Measurements from ENCODE around the gene RIMS4.

GRCh38 chr20:44756011-44756688 is 54.2 kb downstream of the RIMS4 start:
- TF ChIP-seq, protein P1, sequence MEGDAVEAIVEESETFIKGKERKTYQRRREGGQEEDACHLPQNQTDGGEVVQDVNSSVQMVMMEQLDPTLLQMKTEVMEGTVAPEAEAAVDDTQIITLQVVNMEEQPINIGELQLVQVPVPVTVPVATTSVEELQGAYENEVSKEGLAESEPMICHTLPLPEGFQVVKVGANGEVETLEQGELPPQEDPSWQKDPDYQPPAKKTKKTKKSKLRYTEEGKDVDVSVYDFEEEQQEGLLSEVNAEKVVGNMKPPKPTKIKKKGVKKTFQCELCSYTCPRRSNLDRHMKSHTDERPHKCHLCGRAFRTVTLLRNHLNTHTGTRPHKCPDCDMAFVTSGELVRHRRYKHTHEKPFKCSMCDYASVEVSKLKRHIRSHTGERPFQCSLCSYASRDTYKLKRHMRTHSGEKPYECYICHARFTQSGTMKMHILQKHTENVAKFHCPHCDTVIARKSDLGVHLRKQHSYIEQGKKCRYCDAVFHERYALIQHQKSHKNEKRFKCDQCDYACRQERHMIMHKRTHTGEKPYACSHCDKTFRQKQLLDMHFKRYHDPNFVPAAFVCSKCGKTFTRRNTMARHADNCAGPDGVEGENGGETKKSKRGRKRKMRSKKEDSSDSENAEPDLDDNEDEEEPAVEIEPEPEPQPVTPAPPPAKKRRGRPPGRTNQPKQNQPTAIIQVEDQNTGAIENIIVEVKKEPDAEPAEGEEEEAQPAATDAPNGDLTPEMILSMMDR (IDR thresholded peaks at IDR 0.05; ENCODE audit: low read length): no peak
- no peak for TF ChIP-seq EZH2 (optimal IDR thresholded peaks at IDR 0.05; ENCODE audit: low read depth, low read length)

Measured in MM.1S (cell line).